HG02623 (cell line): ENCODE measurements around the gene OR9A4.

Experiments used
- ATAC-seq: cut with Tn5 transposase; IDR thresholded peaks from one replicate; pipeline ENCODE4 v1.9.1; 2021; ENCODE audit warnings: moderate library complexity; ENCODE audit not compliant: unreplicated experiment

OR9A4 gene

GRCh38 chr7:141945356-141945755 lies 29.2 kb downstream of the OR9A4 start:
- no peak for ATAC-seq

- ATAC-seq: no peak
These were observed 30.6 kb downstream of the OR9A4 start, which contains the start of gene CLEC5A for GRCh38 chr7:141946796-141947195. TSS of gene CLEC5A (minus strand) at chr7:141946974. CDS start at chr7:141946292, 682 bp downstream.

GRCh38 chr7:141949021-141949420 lies 32.8 kb downstream of the OR9A4 start:
- ATAC-seq: no peak

- no peak for ATAC-seq
These were observed 33.3 kb downstream of the OR9A4 start for GRCh38 chr7:141949451-141949850.

- ATAC-seq: no peak
These were observed 33.7 kb downstream of the OR9A4 start for GRCh38 chr7:141949911-141950310.

GRCh38 chr7:141950806-141951205 lies 34.6 kb downstream of the OR9A4 start:
- no peak for ATAC-seq

GRCh38 chr7:141952461-141952860 lies 36.3 kb downstream of the OR9A4 start:
- no peak for ATAC-seq

GRCh38 chr7:141954334-141954733 lies 38.1 kb downstream of the OR9A4 start:
- ATAC-seq: no peak

- ATAC-seq: no peak
These were observed 39.9 kb downstream of the OR9A4 start for GRCh38 chr7:141956084-141956483.

- peak; percentile 79 for ATAC-seq
These were observed 44.7 kb downstream of the OR9A4 start for GRCh38 chr7:141960687-141961422.
